ENCODE results near the gene ATP6V0E2.
"Not testable (repeated sequence)": the region's sequence is repeated elsewhere in the genome, so short reads cannot be mapped to it uniquely, and the experiment has no call there.

ATP6V0E2 gene

DNA sequence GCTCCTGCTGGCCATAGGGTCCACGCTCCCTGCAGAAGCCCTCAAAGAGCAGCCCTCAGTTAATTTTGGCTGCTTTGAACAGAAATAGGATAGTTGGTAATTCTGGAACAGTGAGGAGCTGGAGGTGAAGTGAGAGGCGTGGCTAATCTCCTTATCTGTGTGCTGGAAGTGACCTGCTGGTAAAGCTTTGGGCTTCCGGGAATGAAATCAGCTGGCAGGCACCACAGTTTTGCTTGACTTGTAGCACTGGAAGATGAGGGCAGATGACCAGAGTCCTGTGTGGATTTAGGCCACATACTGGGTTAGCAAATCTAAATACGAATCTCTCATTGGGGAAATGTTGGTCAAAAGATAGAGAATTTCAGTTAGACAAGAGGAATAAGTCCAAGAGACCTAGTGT is 10.2 kb downstream of the ATP6V0E2 start:
- DNase-seq (ENCODE audit: low read depth in 1 of 2, low spot score in 1 of 2), result no peak
- H3K27ac ChIP-seq (replicated peaks), result no peak overlapping the region
- no peaks in the 10 kb centered on the region for H3K27me3 ChIP-seq (ENCODE audit: insufficient read depth, poor library complexity, severe bottlenecking)
- TF ChIP-seq, protein P1, sequence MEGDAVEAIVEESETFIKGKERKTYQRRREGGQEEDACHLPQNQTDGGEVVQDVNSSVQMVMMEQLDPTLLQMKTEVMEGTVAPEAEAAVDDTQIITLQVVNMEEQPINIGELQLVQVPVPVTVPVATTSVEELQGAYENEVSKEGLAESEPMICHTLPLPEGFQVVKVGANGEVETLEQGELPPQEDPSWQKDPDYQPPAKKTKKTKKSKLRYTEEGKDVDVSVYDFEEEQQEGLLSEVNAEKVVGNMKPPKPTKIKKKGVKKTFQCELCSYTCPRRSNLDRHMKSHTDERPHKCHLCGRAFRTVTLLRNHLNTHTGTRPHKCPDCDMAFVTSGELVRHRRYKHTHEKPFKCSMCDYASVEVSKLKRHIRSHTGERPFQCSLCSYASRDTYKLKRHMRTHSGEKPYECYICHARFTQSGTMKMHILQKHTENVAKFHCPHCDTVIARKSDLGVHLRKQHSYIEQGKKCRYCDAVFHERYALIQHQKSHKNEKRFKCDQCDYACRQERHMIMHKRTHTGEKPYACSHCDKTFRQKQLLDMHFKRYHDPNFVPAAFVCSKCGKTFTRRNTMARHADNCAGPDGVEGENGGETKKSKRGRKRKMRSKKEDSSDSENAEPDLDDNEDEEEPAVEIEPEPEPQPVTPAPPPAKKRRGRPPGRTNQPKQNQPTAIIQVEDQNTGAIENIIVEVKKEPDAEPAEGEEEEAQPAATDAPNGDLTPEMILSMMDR (IDR thresholded peaks at IDR 0.05; ENCODE audit: insufficient read depth, low read length), result no peak
- TF ChIP-seq GABPA (IDR thresholded peaks at IDR 0.05; ENCODE audit: low read depth) (no peak), POLR2AphosphoS5 (IDR thresholded peaks at IDR 0.05; ENCODE audit: low read depth) (no peak)
- TF ChIP-seq, protein P2, sequence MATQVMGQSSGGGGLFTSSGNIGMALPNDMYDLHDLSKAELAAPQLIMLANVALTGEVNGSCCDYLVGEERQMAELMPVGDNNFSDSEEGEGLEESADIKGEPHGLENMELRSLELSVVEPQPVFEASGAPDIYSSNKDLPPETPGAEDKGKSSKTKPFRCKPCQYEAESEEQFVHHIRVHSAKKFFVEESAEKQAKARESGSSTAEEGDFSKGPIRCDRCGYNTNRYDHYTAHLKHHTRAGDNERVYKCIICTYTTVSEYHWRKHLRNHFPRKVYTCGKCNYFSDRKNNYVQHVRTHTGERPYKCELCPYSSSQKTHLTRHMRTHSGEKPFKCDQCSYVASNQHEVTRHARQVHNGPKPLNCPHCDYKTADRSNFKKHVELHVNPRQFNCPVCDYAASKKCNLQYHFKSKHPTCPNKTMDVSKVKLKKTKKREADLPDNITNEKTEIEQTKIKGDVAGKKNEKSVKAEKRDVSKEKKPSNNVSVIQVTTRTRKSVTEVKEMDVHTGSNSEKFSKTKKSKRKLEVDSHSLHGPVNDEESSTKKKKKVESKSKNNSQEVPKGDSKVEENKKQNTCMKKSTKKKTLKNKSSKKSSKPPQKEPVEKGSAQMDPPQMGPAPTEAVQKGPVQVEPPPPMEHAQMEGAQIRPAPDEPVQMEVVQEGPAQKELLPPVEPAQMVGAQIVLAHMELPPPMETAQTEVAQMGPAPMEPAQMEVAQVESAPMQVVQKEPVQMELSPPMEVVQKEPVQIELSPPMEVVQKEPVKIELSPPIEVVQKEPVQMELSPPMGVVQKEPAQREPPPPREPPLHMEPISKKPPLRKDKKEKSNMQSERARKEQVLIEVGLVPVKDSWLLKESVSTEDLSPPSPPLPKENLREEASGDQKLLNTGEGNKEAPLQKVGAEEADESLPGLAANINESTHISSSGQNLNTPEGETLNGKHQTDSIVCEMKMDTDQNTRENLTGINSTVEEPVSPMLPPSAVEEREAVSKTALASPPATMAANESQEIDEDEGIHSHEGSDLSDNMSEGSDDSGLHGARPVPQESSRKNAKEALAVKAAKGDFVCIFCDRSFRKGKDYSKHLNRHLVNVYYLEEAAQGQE (IDR thresholded peaks at IDR 0.05; ENCODE audit: insufficient replicate concordance, low read depth), result no peak
- H3K4me3 ChIP-seq (replicated peaks; ENCODE audit: insufficient read depth, low read length), result no peak overlapping the region

DNA sequence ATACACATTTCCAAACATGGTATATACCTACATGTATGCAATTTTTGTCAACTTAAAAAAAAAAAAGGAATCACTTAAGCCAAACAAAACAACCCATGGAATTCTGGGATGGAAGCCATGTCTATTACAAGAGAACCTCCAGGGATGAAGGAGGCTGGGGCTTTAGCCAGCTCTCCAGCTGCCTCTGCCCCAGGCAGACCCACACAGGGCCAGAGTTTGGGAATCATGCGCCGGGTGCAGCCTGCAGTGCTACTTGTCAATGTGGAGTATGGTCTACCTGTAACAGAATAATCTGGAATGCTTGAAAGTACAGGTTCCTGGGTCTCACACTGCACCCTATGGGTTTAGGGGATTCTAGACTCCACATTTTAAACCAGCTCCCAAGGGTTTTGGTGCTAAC is 10.8 kb downstream of the ATP6V0E2 start:
- Histone ChIP-seq H3K4me3 (replicated peaks; ENCODE audit: insufficient read depth, low read length) (no peak overlapping the region), H3K27ac (replicated peaks) (no peak overlapping the region), H3K27me3 (ENCODE audit: insufficient read depth, poor library complexity, severe bottlenecking) (no peaks in the 10 kb centered on the region)
- DNase-seq (ENCODE audit: low read depth in 1 of 2, low spot score in 1 of 2), result no peak
- TF ChIP-seq SPI1 (IDR thresholded peaks at IDR 0.05; ENCODE audit: borderline replicate concordance, low read depth), result no peak

DNA sequence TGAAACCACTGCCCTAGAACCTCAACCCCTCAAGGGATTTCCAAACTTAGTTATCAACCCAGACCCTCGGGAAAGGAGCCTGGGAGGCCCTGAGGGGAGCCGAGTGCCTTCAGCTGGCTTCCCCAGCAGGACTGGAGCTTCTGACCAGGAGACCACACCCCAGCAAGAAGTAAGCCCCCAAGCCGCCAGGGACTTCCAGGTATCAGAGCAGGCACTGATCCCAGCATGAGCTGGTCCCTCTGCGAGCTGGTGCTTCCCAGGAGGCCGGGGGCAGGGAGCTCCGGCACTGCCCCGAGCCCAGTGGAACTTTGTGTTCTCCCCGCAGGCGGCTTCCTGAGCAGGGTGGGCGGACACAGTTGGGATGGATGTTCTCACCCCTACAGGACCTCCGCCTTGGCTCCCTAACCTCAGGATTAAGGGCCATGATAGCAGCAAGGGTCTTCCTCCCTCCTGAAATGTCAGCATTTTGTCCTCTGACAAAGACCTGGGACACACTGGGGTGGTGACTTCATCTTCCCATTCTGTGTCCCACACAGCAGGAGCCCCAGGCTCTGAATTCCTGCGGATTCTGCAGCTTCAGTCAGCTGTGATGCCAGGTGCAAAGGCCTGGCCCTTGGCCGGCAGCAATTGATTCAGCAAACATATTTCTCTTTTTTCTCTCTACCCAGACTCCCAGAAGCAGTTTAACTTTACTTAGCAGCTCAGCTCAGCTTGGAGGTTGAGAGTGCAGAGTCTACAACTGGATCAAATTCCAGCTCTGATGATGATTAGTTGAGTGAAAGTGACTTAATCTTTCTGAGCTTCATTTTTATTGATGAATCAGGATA is 11.6 kb downstream of the ATP6V0E2 start:
- no peak overlapping the region for H3K4me3 ChIP-seq (replicated peaks; ENCODE audit: insufficient read depth, low read length)

DNA sequence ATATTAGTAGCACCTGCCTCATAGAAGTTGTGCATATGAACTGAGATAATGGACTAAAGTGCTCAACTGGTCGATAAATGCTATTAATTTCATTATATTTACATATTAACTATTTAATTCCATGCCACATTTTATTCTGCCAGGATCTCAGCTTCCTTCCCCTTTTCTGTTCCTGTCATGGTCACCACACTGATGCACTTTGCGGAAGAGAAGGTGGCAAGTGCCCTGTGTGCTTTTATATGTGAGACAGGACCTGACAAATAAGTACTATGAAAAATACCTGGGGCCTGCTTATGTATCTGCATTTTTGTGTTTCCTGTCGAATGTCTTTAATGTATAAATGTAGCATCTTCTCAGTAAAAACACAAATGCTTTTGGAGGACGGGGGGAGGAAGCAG is 12.2 kb downstream of the ATP6V0E2 start:
- no peaks in the 10 kb centered on the region for H3K27me3 ChIP-seq (ENCODE audit: insufficient read depth, poor library complexity, severe bottlenecking)
- peak in 1 of 2 experiments; percentile 40 for DNase-seq (ENCODE audit: low read depth in 1 of 2, low spot score in 1 of 2)
- no peak overlapping the region for H3K27ac ChIP-seq (replicated peaks)
- TF ChIP-seq, protein P2 (IDR thresholded peaks at IDR 0.05; ENCODE audit: insufficient replicate concordance, low read depth), result no peak
- TF ChIP-seq SPI1 (IDR thresholded peaks at IDR 0.05; ENCODE audit: borderline replicate concordance, low read depth), result peak; percentile 62; the same call in 1 of the 2 replicates
- H3K4me3 ChIP-seq (replicated peaks; ENCODE audit: insufficient read depth, low read length), result no peak overlapping the region

More for the DNA sequence above, 11.6 kb downstream of the ATP6V0E2 start:
- no peak for TF ChIP-seq POLR2AphosphoS5 (IDR thresholded peaks at IDR 0.05; ENCODE audit: low read depth)
- Histone ChIP-seq H3K27me3 (ENCODE audit: insufficient read depth, poor library complexity, severe bottlenecking) (no peaks in the 10 kb centered on the region), H3K27ac (replicated peaks) (no peak overlapping the region)
- no peak for DNase-seq (ENCODE audit: low read depth in 1 of 2, low spot score in 1 of 2)

DNA sequence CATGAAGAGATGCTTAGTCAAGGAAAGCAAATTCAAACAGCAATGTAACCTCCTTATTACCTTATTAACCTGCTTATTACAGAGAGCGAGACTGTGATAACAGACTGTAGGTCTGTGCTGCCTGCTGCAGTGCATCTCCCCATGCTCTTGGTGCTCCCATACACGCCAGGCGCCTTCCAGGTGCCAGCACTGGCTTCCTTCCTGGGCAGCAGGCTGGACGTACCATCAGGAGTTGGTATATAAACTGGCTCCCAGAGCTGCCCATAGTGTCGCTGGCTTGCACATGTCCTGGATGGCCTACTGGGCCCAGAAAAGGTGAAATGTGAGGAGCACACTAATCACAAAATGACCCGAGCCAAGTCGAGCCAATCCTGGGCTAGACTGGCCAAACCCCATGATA is 13.5 kb downstream of the ATP6V0E2 start:
- Histone ChIP-seq H3K27me3 (ENCODE audit: insufficient read depth, poor library complexity, severe bottlenecking) (no peaks in the 10 kb centered on the region), H3K4me3 (replicated peaks; ENCODE audit: insufficient read depth, low read length) (no peak overlapping the region), H3K27ac (replicated peaks) (no peak overlapping the region)
- TF ChIP-seq SPI1 (IDR thresholded peaks at IDR 0.05; ENCODE audit: borderline replicate concordance, low read depth) (no peak), GABPA (IDR thresholded peaks at IDR 0.05; ENCODE audit: low read depth) (no peak), POLR2AphosphoS5 (IDR thresholded peaks at IDR 0.05; ENCODE audit: low read depth) (no peak)
- TF ChIP-seq, protein P1 (IDR thresholded peaks at IDR 0.05; ENCODE audit: insufficient read depth, low read length), result no peak
- TF ChIP-seq, protein P2 (IDR thresholded peaks at IDR 0.05; ENCODE audit: insufficient replicate concordance, low read depth), result no peak
- DNase-seq (ENCODE audit: low read depth in 1 of 2, low spot score in 1 of 2), result no peak

DNA sequence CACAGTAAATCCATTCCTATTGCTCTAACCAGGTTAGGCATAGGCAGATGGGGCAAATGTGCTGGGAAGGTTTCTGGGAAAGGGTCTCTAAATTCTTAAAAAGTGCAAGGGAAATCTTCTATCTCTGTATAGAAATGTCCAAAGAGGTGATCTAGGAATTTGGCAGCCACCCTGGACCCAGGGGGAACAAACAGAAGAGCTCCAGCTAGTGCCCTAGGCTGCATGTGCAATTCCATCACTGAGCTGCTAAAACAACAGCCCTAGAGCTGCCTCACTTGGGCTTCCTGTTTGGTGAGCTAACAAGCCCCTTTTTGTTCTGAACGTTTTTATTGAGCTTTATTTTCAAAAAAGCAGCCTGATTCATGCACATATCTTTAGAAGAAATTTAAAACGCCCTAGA is 16.9 kb downstream of the ATP6V0E2 start:
- DNase-seq (ENCODE audit: low read depth in 1 of 2, low spot score in 1 of 2); H3K4me3 ChIP-seq (replicated peaks; ENCODE audit: insufficient read depth, low read length); H3K27me3 ChIP-seq (ENCODE audit: insufficient read depth, poor library complexity, severe bottlenecking); H3K27ac ChIP-seq (replicated peaks): not testable (repeated sequence)

DNA sequence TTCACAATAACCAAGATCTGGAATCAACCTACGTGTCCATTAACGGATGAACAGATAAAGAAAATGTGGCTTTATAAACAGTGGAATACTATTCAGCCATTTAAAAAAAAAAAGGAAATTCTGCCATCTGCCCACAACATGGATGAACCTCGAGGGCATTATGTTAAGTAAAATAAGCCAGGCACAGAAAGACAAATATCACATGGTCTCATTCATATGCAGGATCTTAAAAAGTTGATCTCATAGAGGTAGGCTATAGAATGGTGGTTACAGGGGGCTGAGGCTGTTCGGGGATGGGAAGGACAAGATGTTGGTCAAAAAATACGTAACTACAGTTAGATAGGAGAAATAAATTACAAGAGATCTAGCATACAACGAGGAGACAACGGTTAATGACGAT is 21.2 kb downstream of the ATP6V0E2 start:
- DNase-seq (ENCODE audit: low read depth in 1 of 2, low spot score in 1 of 2); H3K4me3 ChIP-seq (replicated peaks; ENCODE audit: insufficient read depth, low read length); H3K27ac ChIP-seq (replicated peaks); H3K27me3 ChIP-seq (ENCODE audit: insufficient read depth, poor library complexity, severe bottlenecking): not testable (repeated sequence)

Data from HL-60 (cell line).